H1 (cell line): Measurements from ENCODE around the gene PDE4D. TPM values are rescaled to one million over a fixed set of nuclear protein-coding genes. Genes with fewer than 3 reads are reported as not detected.

Experiments used
- CTCF ChIA-PET: fragments of 300-600 bp; sonication (Branson Sonifier 250); formaldehyde crosslinking; loops from one replicate; lab custom pipeline; 2021; ENCODE audit not compliant: partially characterized antibody; lab: Charles Lee
- POLR2A ChIA-PET: fragments of 300-600 bp; sonication (Branson Sonifier 250); formaldehyde crosslinking; loops from one replicate; lab custom pipeline; 2021; ENCODE audit warnings: inconsistent platforms; ENCODE audit not compliant: partially characterized antibody; lab: Charles Lee
- DNase-seq, 2 experiments: peaks; one replicate each; pipeline versions ENCODE4 v3.0.0 to v3.0.0-alpha.2; 2010 to 2022; ENCODE audit warnings: low spot score in 2 of 2, low read depth in 1 of 2, mixed read lengths in 1 of 2
- FAIRE-seq: peaks from 2 replicates; lab custom pipeline; 2011; peaks lifted over from hg19 to GRCh38; lab: Jason Lieb, UNC
- H2AFZ ChIP-seq: 2 replicates; pipeline ENCODE4 v1.8.1; 2012; ENCODE audit warnings: low read length, inconsistent platforms
- H2AK5ac ChIP-seq: 2 replicates; pipeline ENCODE4 v1.6.1; 2013; ENCODE audit warnings: low read depth, low read length
- H2BK120ac ChIP-seq: replicated peaks from 2 replicates; pipeline ENCODE3; 2013; ENCODE audit warnings: low read depth, low read length, inconsistent platforms
- H2BK12ac ChIP-seq: 2 replicates; pipeline ENCODE4 v1.6.1; 2013; ENCODE audit warnings: low read depth, low read length
- H2BK15ac ChIP-seq: 2 replicates; pipeline ENCODE4 v1.6.1; 2013; ENCODE audit warnings: low read length
- H2BK20ac ChIP-seq: 2 replicates; pipeline ENCODE4 v1.6.1; 2013; ENCODE audit warnings: low read length
- H2BK5ac ChIP-seq: 2 replicates; pipeline ENCODE4 v1.6.1; 2013; ENCODE audit warnings: low read depth, low read length
- H3K14ac ChIP-seq: 2 replicates; pipeline ENCODE4 v1.6.1; 2013; ENCODE audit warnings: inconsistent platforms; ENCODE audit not compliant: insufficient read length
- H3K18ac ChIP-seq: 2 replicates; pipeline ENCODE4 v1.6.1; 2013; ENCODE audit warnings: low read length; ENCODE audit errors: extremely low read depth
- H3K23ac ChIP-seq: 2 replicates; pipeline ENCODE4 v1.6.1; 2013; ENCODE audit warnings: inconsistent platforms; ENCODE audit not compliant: insufficient read length
- H3K23me2 ChIP-seq: 2 replicates; pipeline ENCODE4 v1.6.1; 2013; ENCODE audit warnings: low read depth, low read length
- H3K27ac ChIP-seq: 2 replicates; pipeline ENCODE4 v1.6.1; 2011; ENCODE audit warnings: low read depth, low read length, inconsistent platforms
- H3K27me3 ChIP-seq, 4 experiments: replicated peaks in 1 of 4; 1 replicate in 1 of 4; 2 replicates in 3 of 4; pipeline versions ENCODE4 v1.6.1 to v1.8.1; 2011 to 2013; ENCODE audit warnings: low read length in 3 of 4, mild to moderate bottlenecking in 3 of 4, inconsistent platforms in 2 of 4, mixed read lengths in 2 of 4, moderate library complexity in 1 of 4; ENCODE audit not compliant: control insufficient read depth in 3 of 4, insufficient read depth in 3 of 4; ENCODE audit errors: extremely low read depth in 1 of 4
- H3K36me3 ChIP-seq, 4 experiments: 2 replicates each; pipeline versions ENCODE4 v1.6.1 to v1.8.1; 2011 to 2013; ENCODE audit warnings: mild to moderate bottlenecking in 4 of 4, low read length in 3 of 4, moderate library complexity in 2 of 4, control low read depth in 1 of 4, inconsistent platforms in 1 of 4; ENCODE audit not compliant: insufficient read depth in 4 of 4, control insufficient read depth in 2 of 4
- H3K4ac ChIP-seq: replicated peaks from 2 replicates; pipeline ENCODE3; 2013; ENCODE audit warnings: low read length, low read depth, mixed read lengths, inconsistent platforms; ENCODE audit not compliant: insufficient read length
- H3K4me1 ChIP-seq, 4 experiments: replicated peaks in 1 of 4; 1 replicate in 1 of 4; 2 replicates in 3 of 4; pipeline versions ENCODE4 v1.6.1 to v1.8.1; 2011 to 2013; ENCODE audit warnings: low read length in 3 of 4, inconsistent platforms in 2 of 4, mixed read lengths in 1 of 4; ENCODE audit not compliant: insufficient read depth in 4 of 4, control insufficient read depth in 3 of 4
- H3K4me2 ChIP-seq, 2 experiments: 2 replicates each; pipeline versions ENCODE4 v1.6.1 to v1.8.1; 2011 to 2013; ENCODE audit warnings: low read depth in 2 of 2, low read length in 2 of 2, control low read depth in 1 of 2, inconsistent platforms in 1 of 2, mild to moderate bottlenecking in 1 of 2; ENCODE audit not compliant: insufficient read depth in 1 of 2
- H3K4me3 ChIP-seq, 4 experiments: fragments of 200-600, 300-600 bp in 1 of 4; sonication (generic), shearing (Covaris generic), sonication (Bioruptor Twin) in 1 of 4; 2 replicates each; pipeline versions ENCODE4 v1.5.1 to v1.8.1; 2011 to 2016; ENCODE audit warnings: low read length in 4 of 4, low read depth in 3 of 4, control low read depth in 2 of 4, inconsistent platforms in 2 of 4, mild to moderate bottlenecking in 2 of 4, mixed read lengths in 1 of 4, moderate library complexity in 1 of 4; ENCODE audit not compliant: insufficient read depth in 2 of 4; ENCODE audit errors: extremely low read depth in 1 of 4
- H3K56ac ChIP-seq: replicated peaks from 2 replicates; pipeline ENCODE3; 2013; ENCODE audit warnings: low read depth, mild to moderate bottlenecking, mixed read lengths, low read length, inconsistent platforms; ENCODE audit not compliant: insufficient read length
- H3K79me1 ChIP-seq: 2 replicates; pipeline ENCODE4 v1.6.1; 2013; ENCODE audit warnings: low read depth, low read length, control low read depth
- H3K79me2 ChIP-seq, 2 experiments: 2 replicates each; pipeline versions ENCODE4 v1.6.1 to v1.8.1; 2012 to 2013; ENCODE audit warnings: low read length in 2 of 2, mild to moderate bottlenecking in 2 of 2, inconsistent platforms in 1 of 2; ENCODE audit not compliant: insufficient read depth in 2 of 2, control insufficient read depth in 1 of 2
- H3K9ac ChIP-seq, 4 experiments: replicated peaks in 1 of 4; 1 replicate in 1 of 4; 2 replicates in 3 of 4; pipeline versions ENCODE4 v1.6.1 to v1.8.1; 2011 to 2013; ENCODE audit warnings: low read depth in 3 of 4, low read length in 3 of 4, control low read depth in 2 of 4, mild to moderate bottlenecking in 2 of 4, moderate library complexity in 2 of 4, inconsistent platforms in 1 of 4; ENCODE audit errors: extremely low read depth in 1 of 4
- H3K9me3 ChIP-seq, 2 experiments: 2 replicates each; pipeline versions ENCODE4 v1.6.1 to v1.8.1; 2012 to 2013; ENCODE audit warnings: mild to moderate bottlenecking in 2 of 2, moderate library complexity in 2 of 2, control low read depth in 1 of 2, inconsistent platforms in 1 of 2, low read depth in 1 of 2, low read length in 1 of 2, mixed read lengths in 1 of 2; ENCODE audit not compliant: insufficient read depth in 2 of 2
- H4K20me1 ChIP-seq, 2 experiments: replicated peaks in 1 of 2; 2 replicates each; pipeline versions ENCODE3 to v1.8.1; 2011 to 2013; ENCODE audit warnings: inconsistent platforms in 2 of 2, low read length in 2 of 2, mild to moderate bottlenecking in 1 of 2; ENCODE audit not compliant: insufficient read depth in 2 of 2, control insufficient read depth in 1 of 2
- H4K5ac ChIP-seq: 2 replicates; pipeline ENCODE4 v1.6.1; 2013; ENCODE audit warnings: low read length, low read depth, mixed read lengths, inconsistent platforms; ENCODE audit not compliant: insufficient read length
- H4K8ac ChIP-seq: 2 replicates; pipeline ENCODE4 v1.8.0; 2013; ENCODE audit warnings: mild to moderate bottlenecking, moderate library complexity, low read length, inconsistent platforms; ENCODE audit not compliant: insufficient read depth; ENCODE audit errors: extremely low read depth
- H4K91ac ChIP-seq: replicated peaks from 2 replicates; pipeline ENCODE3; 2013; ENCODE audit warnings: low read length, mixed read lengths, inconsistent platforms; ENCODE audit not compliant: insufficient read length
- PHF8 ChIP-seq: fragments of 200-600 bp; sonication (generic); conservative IDR thresholded peaks from 2 replicates; pipeline ENCODE4 v1.7.1; 2012; ENCODE audit warnings: low read depth, mild to moderate bottlenecking, inconsistent platforms, low read length, moderate library complexity
- TEAD4 ChIP-seq: IDR thresholded peaks from 2 replicates; pipeline ENCODE4 v1.6.1; 2012; ENCODE audit warnings: low read depth, low read length, inconsistent platforms, mixed read lengths
- WGBS, 2 experiments: shearing (Covaris generic) in 1 of 2; methylation state at CpG; one replicate each; pipeline versions ENCODE4 v1.1.6 to v1.1.7; 2013 to 2015; ENCODE audit warnings: low lambda C conversion rate in 2 of 2, mixed read lengths in 2 of 2, inconsistent platforms in 1 of 2, low coverage in 1 of 2, missing lambda C conversion rate in 1 of 2; ENCODE audit not compliant: insufficient replicate concordance in 2 of 2, insufficient coverage in 1 of 2, insufficient read length in 1 of 2; ENCODE audit errors: extremely low coverage in 1 of 2, missing lambda C conversion rate in 1 of 2; 5-methylcytosine and 5-hydroxymethylcytosine counted together
- polyA plus RNA-seq, 7 experiments: library from polyadenylated mRNA; depleted of rRNA in 3 of 7; stranded (reverse) in 5 of 7; unstranded in 2 of 7; fragments of >200 nt in 5 of 7; fragments of 200-250 nt in 2 of 7; gene quantifications; 1 replicate in 5 of 7; 2 replicates in 1 of 7; 4 replicates in 1 of 7; pipeline versions ENCODE4 v1.2.1 to v1.2.3, GENCODE V29; 2011 to 2013; ENCODE audit warnings: missing spikeins in 2 of 7, mixed read lengths in 2 of 7
- total RNA-seq: library from RNA; stranded (reverse); fragmentation: NEBNext Ultra II Directional; extraction: Animal tissue kit (Norgen Biotek cat#: 25700); gene quantifications from 2 replicates; pipeline ENCODE4 v1.2.1, GENCODE V29; 2021
- TF ChIP-seq, protein P1 (sequence below): IDR thresholded peaks from 2 replicates; pipeline ENCODE4 v1.6.1; 2012; ENCODE audit warnings: inconsistent platforms

Gene PDE4D
- total and polyA plus RNA-seq, 2 of the 8 experiments (the other 6 are each of a cell fraction or from before 2014, with no cell fraction given) = 2.3 to 3.7 TPM

DNA sequence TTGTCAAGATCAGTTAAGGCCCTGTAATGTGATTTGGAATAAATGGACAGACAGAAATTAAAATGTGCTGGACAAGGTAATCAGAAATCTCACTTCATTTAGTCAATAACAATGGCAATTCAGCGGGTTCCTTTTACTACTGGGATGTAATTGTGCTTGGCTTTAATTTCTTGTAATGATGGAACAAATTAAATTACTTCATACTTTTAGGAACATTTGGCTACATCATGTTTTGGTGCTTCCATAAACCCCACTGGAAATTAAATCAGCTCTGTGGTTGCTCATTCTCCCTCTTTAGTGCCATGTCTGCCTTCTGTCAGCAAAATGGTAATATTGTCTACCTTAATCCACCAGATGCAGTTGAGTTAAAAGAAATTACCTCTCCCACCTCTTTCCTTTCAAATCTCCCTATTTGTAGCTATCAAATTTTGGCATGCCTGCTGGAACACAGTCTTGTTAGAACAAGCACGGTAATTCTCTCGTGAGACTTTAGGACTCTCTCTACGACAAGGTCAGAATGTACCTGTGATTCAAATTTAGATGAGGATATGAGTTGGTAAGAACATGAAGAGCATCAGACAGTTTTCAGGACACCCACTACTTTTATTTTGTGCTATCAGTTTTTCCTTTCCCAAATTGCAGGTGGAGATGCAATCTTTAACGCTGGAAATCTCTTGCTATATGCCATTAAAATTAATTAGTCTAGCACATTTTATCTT lies 834.4 kb downstream of the PDE4D start:
- WGBS, 2 experiments = 68% methylated on average over 5 of the region's 5 CpGs; no CpG with 5 or more reads in 1 of the 2 experiments
- no peaks in the 10 kb centered on the region for H3K36me3 ChIP-seq
- H3K4me2 ChIP-seq = no peak overlapping the region
- H2BK120ac ChIP-seq = no peak overlapping the region
- H3K23ac ChIP-seq = no peak overlapping the region
- no peak overlapping the region for H2BK15ac ChIP-seq
- ChIA-PET POLR2A (interaction anchor here (0.7 kb wide), 1 partner anchor 84 kb away, joined by 6 read pairs; no protein-coding TSS in a partner anchor), CTCF (interaction anchor here (0.8 kb wide), 1 partner anchor 24 kb away, joined by 3 read pairs; no protein-coding TSS in a partner anchor)
- no peak overlapping the region for H2BK12ac ChIP-seq
- no peak overlapping the region for H4K5ac ChIP-seq
- TF ChIP-seq TEAD4 = no peak
- TF ChIP-seq PHF8 = no peak
- TF ChIP-seq, protein P1, sequence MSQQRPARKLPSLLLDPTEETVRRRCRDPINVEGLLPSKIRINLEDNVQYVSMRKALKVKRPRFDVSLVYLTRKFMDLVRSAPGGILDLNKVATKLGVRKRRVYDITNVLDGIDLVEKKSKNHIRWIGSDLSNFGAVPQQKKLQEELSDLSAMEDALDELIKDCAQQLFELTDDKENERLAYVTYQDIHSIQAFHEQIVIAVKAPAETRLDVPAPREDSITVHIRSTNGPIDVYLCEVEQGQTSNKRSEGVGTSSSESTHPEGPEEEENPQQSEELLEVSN = no peak
- TF ChIP-seq, all 59 proteins: peak for 0
- Histone ChIP-seq H4K20me1 (no peaks in the 10 kb centered on the region), H3K79me1 (no peaks in the 10 kb centered on the region), H2BK5ac (no peak overlapping the region), H3K4me3 (no peak overlapping the region), H3K9ac (no peak overlapping the region), H3K9me3 (no peaks in the 10 kb centered on the region), H3K23me2 (no peaks in the 10 kb centered on the region), H4K8ac (no peak overlapping the region), H3K14ac (no peak overlapping the region), H2AK5ac (no peak overlapping the region), H3K4me1 (no peaks in the 10 kb centered on the region), H3K56ac (no peak overlapping the region), H3K18ac (no peak overlapping the region), H3K79me2 (no peaks in the 10 kb centered on the region), H3K27me3 (no peaks in the 10 kb centered on the region), H3K27ac (no peak overlapping the region), H2AFZ (no peak overlapping the region), H3K4ac (no peak overlapping the region), H2BK20ac (no peak overlapping the region), H4K91ac (no peak overlapping the region)
- DNase-seq (no peak), FAIRE-seq (no peak)
